H1 (cell line): Measurements from ENCODE around the gene NDUFA11.

ENCODE experiments used
- EZH2 ChIP-seq: fragments of 200-600 bp; sonication (generic); IDR thresholded peaks from 2 replicates; pipeline ENCODE4 v1.7.1; 2012; ENCODE audit warnings: low read depth, mild to moderate bottlenecking, moderate library complexity, low read length, inconsistent platforms; ENCODE audit not compliant: severe bottlenecking
- FOSL1 ChIP-seq: IDR thresholded peaks from 2 replicates; pipeline ENCODE4 v1.6.1; 2011; ENCODE audit warnings: mild to moderate bottlenecking, low read depth, low read length, moderate library complexity; ENCODE audit not compliant: insufficient read depth
- JUN ChIP-seq: IDR thresholded peaks from 2 replicates; pipeline ENCODE4 v1.6.1; 2011; ENCODE audit warnings: low read depth, mild to moderate bottlenecking, improper control_type of control experiment, low read length
- MAFK ChIP-seq: IDR thresholded peaks from 2 replicates; pipeline ENCODE4 v1.6.1; 2012; ENCODE audit warnings: low read depth, mild to moderate bottlenecking, improper control_type of control experiment, low read length
- POLR2A ChIP-seq, 2 experiments: IDR thresholded peaks; 1 replicate in 1 of 2; 2 replicates in 1 of 2; pipeline ENCODE4 v1.6.1; 2011; ENCODE audit warnings: low read depth in 2 of 2, low read length in 2 of 2, mild to moderate bottlenecking in 2 of 2; ENCODE audit errors: control extremely low read depth in 1 of 2
- POLR2AphosphoS5 ChIP-seq: IDR thresholded peaks from 2 replicates; pipeline ENCODE4 v1.6.1; 2011; ENCODE audit warnings: low read depth, low read length
- POU5F1 ChIP-seq: IDR thresholded peaks from 2 replicates; pipeline ENCODE4 v1.6.1; 2011; ENCODE audit warnings: low read depth, mild to moderate bottlenecking, low read length, moderate library complexity
- SIRT6 ChIP-seq: IDR thresholded peaks from one replicate; pipeline ENCODE4 v1.7.1; 2012; ENCODE audit warnings: low read length, inconsistent platforms
- TAF7 ChIP-seq: optimal IDR thresholded peaks from 2 replicates; pipeline ENCODE3; 2011; ENCODE audit warnings: low read depth, mild to moderate bottlenecking, inconsistent platforms, low read length, moderate library complexity, borderline replicate concordance
- TEAD4 ChIP-seq: IDR thresholded peaks from 2 replicates; pipeline ENCODE4 v1.6.1; 2012; ENCODE audit warnings: low read depth, low read length, inconsistent platforms, mixed read lengths
- TF ChIP-seq, protein P1 (sequence below), 3 experiments: IDR thresholded peaks; 1 replicate in 2 of 3; 2 replicates in 1 of 3; pipeline versions ENCODE4 v1.5.1 to v1.6.1; 2011; ENCODE audit warnings: low read length in 3 of 3, mild to moderate bottlenecking in 3 of 3, inconsistent platforms in 2 of 3, low read depth in 1 of 3, moderate library complexity in 1 of 3; ENCODE audit not compliant: insufficient read depth in 1 of 3; ENCODE audit errors: control extremely low read depth in 1 of 3
- TF ChIP-seq, protein P2 (sequence below): IDR thresholded peaks from 2 replicates; pipeline ENCODE4 v1.6.1; 2011; ENCODE audit warnings: low read depth, mild to moderate bottlenecking, low read length; ENCODE audit not compliant: insufficient read depth

DNA sequence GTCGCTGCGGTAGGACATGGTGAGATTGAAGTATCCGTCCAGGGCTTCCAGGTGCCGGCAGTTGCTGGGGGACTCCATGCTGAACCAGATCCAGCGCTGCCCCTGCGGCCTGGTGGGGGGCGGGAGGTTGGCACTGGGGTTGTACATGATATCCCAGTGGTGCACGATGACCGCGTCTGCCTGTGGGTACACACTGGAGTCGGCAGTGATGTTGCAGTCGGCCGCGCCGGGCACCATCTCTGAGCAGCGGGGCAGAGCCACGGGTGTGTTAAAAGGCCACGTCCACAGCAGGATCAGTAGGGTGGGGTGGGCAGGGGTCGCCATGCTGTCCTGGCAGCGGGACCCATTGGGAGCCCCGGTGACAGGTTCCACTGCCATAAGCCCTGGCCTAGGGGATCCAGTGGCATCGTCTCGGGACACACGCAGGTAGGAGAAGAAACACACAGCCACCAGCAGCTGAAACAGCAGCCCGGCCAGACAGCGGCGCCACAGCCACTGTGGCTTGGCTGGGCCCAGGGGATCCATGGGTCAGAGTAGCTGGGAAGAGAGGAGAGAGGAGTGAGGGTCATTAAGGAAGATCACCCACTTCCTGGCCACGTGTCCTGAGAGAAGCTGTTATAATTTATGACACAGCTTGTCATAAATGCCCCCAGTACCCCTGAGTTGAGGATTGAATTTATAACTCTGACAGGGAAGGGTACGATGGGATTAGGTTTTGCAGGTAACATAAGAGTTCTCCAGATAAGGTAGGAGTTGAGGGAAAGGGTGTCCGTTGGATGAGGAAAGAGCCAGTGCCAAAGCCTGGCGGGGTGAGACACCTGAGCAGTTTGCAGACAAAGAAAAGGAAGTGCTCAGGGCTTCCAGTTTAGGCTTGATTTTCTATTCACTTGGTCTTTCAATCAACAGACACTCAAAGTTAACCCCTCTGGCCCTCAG lies 36.1 kb downstream of the NDUFA11 start:
- TF ChIP-seq TEAD4 (no peak), MAFK (no peak), EZH2 (no peak), POLR2AphosphoS5 (no peak), FOSL1 (no peak), POLR2A (IDR thresholded peaks at IDR 0.05; ENCODE audit: control extremely low read depth in 1 of 2, low read depth in 2 of 2, low read length in 2 of 2) (no peak), POU5F1 (no peak), SIRT6 (no peak), TAF7 (no peak), JUN (no peak)
- TF ChIP-seq, protein P1, sequence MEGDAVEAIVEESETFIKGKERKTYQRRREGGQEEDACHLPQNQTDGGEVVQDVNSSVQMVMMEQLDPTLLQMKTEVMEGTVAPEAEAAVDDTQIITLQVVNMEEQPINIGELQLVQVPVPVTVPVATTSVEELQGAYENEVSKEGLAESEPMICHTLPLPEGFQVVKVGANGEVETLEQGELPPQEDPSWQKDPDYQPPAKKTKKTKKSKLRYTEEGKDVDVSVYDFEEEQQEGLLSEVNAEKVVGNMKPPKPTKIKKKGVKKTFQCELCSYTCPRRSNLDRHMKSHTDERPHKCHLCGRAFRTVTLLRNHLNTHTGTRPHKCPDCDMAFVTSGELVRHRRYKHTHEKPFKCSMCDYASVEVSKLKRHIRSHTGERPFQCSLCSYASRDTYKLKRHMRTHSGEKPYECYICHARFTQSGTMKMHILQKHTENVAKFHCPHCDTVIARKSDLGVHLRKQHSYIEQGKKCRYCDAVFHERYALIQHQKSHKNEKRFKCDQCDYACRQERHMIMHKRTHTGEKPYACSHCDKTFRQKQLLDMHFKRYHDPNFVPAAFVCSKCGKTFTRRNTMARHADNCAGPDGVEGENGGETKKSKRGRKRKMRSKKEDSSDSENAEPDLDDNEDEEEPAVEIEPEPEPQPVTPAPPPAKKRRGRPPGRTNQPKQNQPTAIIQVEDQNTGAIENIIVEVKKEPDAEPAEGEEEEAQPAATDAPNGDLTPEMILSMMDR (IDR thresholded peaks at IDR 0.05; ENCODE audit: control extremely low read depth in 1 of 3, insufficient read depth in 1 of 3, low read depth in 1 of 3, low read length in 3 of 3), result no peak
- TF ChIP-seq, protein P2, sequence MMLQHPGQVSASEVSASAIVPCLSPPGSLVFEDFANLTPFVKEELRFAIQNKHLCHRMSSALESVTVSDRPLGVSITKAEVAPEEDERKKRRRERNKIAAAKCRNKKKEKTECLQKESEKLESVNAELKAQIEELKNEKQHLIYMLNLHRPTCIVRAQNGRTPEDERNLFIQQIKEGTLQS, result no peak
